ENCODE measurements around the gene GIMAP2. TPM values are rescaled to one million over a fixed set of nuclear protein-coding genes. Genes with fewer than 3 reads are reported as not detected.

Gene GIMAP2
- total RNA-seq, 1 donor from 2014 or later, result 0.54 TPM

DNA sequence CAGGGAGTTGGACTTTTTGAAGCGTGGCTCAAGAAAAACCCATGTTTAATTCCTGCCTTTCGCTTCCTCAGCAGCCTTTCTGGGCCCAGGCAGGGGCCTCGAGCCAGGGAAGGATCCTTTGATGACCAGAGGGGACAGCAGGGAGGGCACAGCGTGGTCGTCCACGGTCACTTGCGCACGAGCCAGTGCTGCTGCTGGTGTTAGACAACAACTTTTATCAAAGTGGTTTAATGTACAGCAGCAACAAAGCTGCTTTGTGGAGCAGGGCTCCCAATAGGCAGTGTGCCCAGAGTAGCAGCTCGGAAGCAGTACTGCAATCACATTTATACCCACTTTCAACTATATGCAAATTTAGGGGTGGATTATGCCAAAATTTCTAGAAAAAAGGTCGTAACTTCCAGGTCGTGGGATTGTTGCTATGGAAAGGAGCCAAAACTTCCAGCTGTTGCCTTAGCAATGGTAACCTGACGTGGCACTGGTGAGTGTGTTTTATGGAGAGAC, 37.0 kb downstream of the GIMAP2 start:
- H3K27me3 ChIP-seq (ENCODE audit: control insufficient read depth, insufficient read depth, low read length), result no peaks in the 10 kb centered on the region
- no peaks in the 10 kb centered on the region for H3K36me3 ChIP-seq (ENCODE audit: control insufficient read depth, insufficient read depth, low read length)
- no peak for DNase-seq (ENCODE audit: low read depth)
- TF ChIP-seq, protein P1, sequence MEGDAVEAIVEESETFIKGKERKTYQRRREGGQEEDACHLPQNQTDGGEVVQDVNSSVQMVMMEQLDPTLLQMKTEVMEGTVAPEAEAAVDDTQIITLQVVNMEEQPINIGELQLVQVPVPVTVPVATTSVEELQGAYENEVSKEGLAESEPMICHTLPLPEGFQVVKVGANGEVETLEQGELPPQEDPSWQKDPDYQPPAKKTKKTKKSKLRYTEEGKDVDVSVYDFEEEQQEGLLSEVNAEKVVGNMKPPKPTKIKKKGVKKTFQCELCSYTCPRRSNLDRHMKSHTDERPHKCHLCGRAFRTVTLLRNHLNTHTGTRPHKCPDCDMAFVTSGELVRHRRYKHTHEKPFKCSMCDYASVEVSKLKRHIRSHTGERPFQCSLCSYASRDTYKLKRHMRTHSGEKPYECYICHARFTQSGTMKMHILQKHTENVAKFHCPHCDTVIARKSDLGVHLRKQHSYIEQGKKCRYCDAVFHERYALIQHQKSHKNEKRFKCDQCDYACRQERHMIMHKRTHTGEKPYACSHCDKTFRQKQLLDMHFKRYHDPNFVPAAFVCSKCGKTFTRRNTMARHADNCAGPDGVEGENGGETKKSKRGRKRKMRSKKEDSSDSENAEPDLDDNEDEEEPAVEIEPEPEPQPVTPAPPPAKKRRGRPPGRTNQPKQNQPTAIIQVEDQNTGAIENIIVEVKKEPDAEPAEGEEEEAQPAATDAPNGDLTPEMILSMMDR (IDR thresholded peaks at IDR 0.05; ENCODE audit: insufficient read depth, low read length, poor library complexity, severe bottlenecking), result no peak
- H3K4me3 ChIP-seq (ENCODE audit: low read depth, low read length), result no peak overlapping the region

DNA sequence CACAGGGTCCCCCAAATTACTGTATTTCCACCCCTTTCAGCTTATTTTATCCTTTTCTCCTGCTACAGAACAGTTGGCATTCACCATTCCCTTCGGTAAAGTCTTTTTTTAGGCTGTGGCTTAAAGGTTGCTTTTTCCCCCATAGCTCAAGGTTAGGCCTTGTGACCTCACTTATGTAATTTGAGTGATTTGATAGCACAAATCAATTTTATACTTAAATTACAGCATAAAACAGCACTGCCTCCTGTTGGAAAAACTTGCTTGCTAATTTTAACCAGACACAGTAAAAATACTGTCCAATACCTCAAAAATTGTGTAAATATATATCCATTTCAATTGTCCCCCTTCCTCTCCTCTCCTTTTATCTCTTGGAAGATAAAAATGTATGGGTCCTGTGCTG, 38.0 kb downstream of the GIMAP2 start:
- Histone ChIP-seq H3K36me3 (ENCODE audit: control insufficient read depth, insufficient read depth, low read length) (no peaks in the 10 kb centered on the region), H3K4me3 (ENCODE audit: low read depth, low read length) (no peak overlapping the region), H3K27me3 (ENCODE audit: control insufficient read depth, insufficient read depth, low read length) (no peaks in the 10 kb centered on the region)
- no peak for DNase-seq (ENCODE audit: low read depth)
- TF ChIP-seq, protein P1 (IDR thresholded peaks at IDR 0.05; ENCODE audit: insufficient read depth, low read length, poor library complexity, severe bottlenecking), result no peak

DNA sequence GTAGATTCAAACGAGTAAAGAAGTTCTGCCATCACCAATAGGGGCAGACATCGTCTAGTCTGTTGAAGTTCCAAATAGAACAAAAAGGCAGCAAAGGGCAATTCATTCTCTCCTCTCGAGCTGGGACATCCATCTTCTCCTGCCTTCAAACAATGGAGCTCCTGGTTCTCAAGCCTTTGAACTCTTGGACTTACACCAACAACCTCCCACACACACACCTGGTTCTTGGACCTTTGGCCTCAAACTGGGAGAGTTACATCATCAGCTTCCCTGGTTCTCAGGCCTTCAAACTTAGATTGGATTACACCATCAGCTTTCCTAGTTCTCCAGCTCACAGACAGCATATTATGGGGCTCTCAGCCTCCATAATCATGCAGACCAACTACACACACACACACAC, 41.9 kb downstream of the GIMAP2 start:
- Histone ChIP-seq H3K27me3 (ENCODE audit: control insufficient read depth, insufficient read depth, low read length) (no peaks in the 10 kb centered on the region), H3K36me3 (ENCODE audit: control insufficient read depth, insufficient read depth, low read length) (no peaks in the 10 kb centered on the region), H3K4me3 (ENCODE audit: low read depth, low read length) (no peak overlapping the region)
- TF ChIP-seq, protein P1 (IDR thresholded peaks at IDR 0.05; ENCODE audit: insufficient read depth, low read length, poor library complexity, severe bottlenecking), result no peak
- DNase-seq (ENCODE audit: low read depth), result no peak

DNA sequence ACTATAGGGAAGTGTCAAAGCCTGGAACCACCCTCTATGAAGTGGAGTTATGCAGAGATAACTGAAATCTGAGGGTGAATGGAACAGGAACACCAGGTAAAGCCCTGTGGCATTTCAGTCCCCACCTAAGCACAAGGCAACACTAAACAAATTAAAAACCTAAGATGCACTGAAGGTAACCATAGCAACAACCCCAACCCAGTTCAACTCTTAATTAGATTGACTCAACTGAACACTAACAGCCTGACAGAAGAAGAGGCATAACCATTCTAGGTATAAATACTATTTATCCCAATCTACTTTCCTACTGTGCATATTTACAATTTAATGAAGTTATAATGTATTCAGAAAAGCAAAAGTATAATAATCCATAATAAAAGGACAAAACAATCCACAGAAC, 42.5 kb downstream of the GIMAP2 start:
- no peaks in the 10 kb centered on the region for H3K36me3 ChIP-seq (ENCODE audit: control insufficient read depth, insufficient read depth, low read length)
- TF ChIP-seq, protein P1 (IDR thresholded peaks at IDR 0.05; ENCODE audit: insufficient read depth, low read length, poor library complexity, severe bottlenecking), result no peak
- DNase-seq (ENCODE audit: low read depth), result no peak
- H3K27me3 ChIP-seq (ENCODE audit: control insufficient read depth, insufficient read depth, low read length), result no peaks in the 10 kb centered on the region
- no peak overlapping the region for H3K4me3 ChIP-seq (ENCODE audit: low read depth, low read length)

DNA sequence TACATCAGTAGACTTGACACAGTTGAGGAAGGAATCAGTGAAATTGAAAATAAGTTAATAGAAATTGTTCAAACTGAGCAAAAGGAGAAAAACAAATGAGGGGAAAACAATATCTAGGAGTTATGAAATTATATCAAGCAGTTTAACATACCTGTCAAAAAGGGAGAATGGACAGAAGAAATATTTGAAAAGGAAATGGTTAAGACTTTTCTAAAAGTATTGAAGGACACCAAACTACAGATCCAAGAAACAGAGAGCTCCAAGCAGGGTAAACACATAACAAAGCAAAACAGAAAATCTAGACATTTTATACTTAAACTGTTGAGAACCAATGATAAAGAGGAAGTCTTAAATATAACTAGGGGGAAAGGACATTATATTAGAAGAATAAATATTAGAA, 43.1 kb downstream of the GIMAP2 start:
- TF ChIP-seq, protein P1 (IDR thresholded peaks at IDR 0.05; ENCODE audit: insufficient read depth, low read length, poor library complexity, severe bottlenecking), result no peak
- DNase-seq (ENCODE audit: low read depth), result no peak
- Histone ChIP-seq H3K4me3 (ENCODE audit: low read depth, low read length) (no peak overlapping the region), H3K36me3 (ENCODE audit: control insufficient read depth, insufficient read depth, low read length) (no peaks in the 10 kb centered on the region), H3K27me3 (ENCODE audit: control insufficient read depth, insufficient read depth, low read length) (no peaks in the 10 kb centered on the region)

DNA sequence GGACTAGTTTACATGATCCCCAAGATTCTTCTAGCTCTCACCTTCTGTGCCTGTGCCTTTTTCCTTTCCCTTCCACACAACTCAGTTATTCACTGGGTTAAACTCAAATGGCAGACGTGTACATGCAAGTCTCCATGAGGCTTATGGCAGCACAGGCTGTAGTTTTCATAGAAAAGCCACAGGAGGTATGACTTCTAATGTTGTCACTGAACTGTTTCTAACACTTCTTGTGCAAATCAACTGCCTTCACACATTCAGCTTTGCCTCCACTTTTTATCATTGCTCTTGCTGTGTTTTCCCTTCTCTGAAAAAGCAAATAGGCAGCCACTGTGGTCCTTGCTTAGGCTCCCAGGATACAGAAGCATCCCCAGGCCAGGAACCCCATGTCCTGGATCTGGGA, 46.4 kb downstream of the GIMAP2 start:
- TF ChIP-seq, protein P1 (IDR thresholded peaks at IDR 0.05; ENCODE audit: insufficient read depth, low read length, poor library complexity, severe bottlenecking), result no peak
- H3K27me3 ChIP-seq (ENCODE audit: control insufficient read depth, insufficient read depth, low read length), result no peaks in the 10 kb centered on the region
- no peak overlapping the region for H3K4me3 ChIP-seq (ENCODE audit: low read depth, low read length)
- no peaks in the 10 kb centered on the region for H3K36me3 ChIP-seq (ENCODE audit: control insufficient read depth, insufficient read depth, low read length)
- DNase-seq (ENCODE audit: low read depth), result no peak
